Measurements from ENCODE around the gene WDTC1. TPM values are rescaled to one million over a fixed set of nuclear protein-coding genes. Genes with fewer than 3 reads are reported as not detected.

WDTC1 gene
- total and polyA plus RNA-seq, 2 of the 13 experiments (the other 11 are each of a cell fraction or from before 2014, with no cell fraction given), result 5.5 TPM

GRCh38 chr1:27341525-27342252, 107.3 kb downstream of the WDTC1 start, which contains the start of gene SYTL1 (continued):
- TF ChIP-seq CHD4 (IDR thresholded peaks at IDR 0.05; ENCODE audit: borderline replicate concordance, low read length) (no peak), BRCA1 (CRISPR knock-in tag; IDR thresholded peaks at IDR 0.05) (no peak), ZBTB43 (CRISPR knock-in tag; conservative IDR thresholded peaks at IDR 0.05) (0 out of 2 replicates have a peak, but pooled peaks have one; percentile 57), ZBTB4 (CRISPR knock-in tag; IDR thresholded peaks at IDR 0.05; ENCODE audit: borderline replicate concordance) (no peak), KAT2B (IDR thresholded peaks at IDR 0.05; ENCODE audit: borderline replicate concordance, low read depth, low read length) (no peak), HDAC2 (CRISPR knock-in tag; IDR thresholded peaks at IDR 0.05) (no peak; the same call in none of the 2 replicates), ZNF660 (CRISPR knock-in tag; IDR thresholded peaks at IDR 0.05; ENCODE audit: borderline replicate concordance, low read depth) (no peak), RFXANK (CRISPR knock-in tag; IDR thresholded peaks at IDR 0.05) (no peak), TOE1 (CRISPR knock-in tag; IDR thresholded peaks at IDR 0.05) (no peak), MEF2D (CRISPR knock-in tag; IDR thresholded peaks at IDR 0.05) (no peak), HMGA1 (CRISPR knock-in tag; conservative IDR thresholded peaks at IDR 0.05) (no peak), ZNF275 (CRISPR knock-in tag; IDR thresholded peaks at IDR 0.05; ENCODE audit: borderline replicate concordance) (no peak), GPN1 (CRISPR knock-in tag; IDR thresholded peaks at IDR 0.05; ENCODE audit: borderline replicate concordance) (no peak), MXD1 (CRISPR knock-in tag; IDR thresholded peaks at IDR 0.05) (no peak), SRSF9 (IDR thresholded peaks at IDR 0.05; ENCODE audit: borderline replicate concordance, insufficient read depth, low read depth, low read length, poor library complexity, severe bottlenecking) (no peak), PATZ1 (CRISPR knock-in tag; IDR thresholded peaks at IDR 0.05) (peak; percentile 87), ZMYM4 (CRISPR knock-in tag; IDR thresholded peaks at IDR 0.05) (no peak), RARG (CRISPR knock-in tag; IDR thresholded peaks at IDR 0.05; ENCODE audit: low read depth) (no peak)
